Keratinocyte (primary cell): ENCODE measurements around the gene AGXT2. TPM values are rescaled to one million over a fixed set of nuclear protein-coding genes. Genes with fewer than 3 reads are reported as not detected.

Experiments
- DNase-seq: peaks from one replicate; pipeline ENCODE4 v3.0.0-alpha.2; 2011; ENCODE audit warnings: low read depth, missing footprints, low spot score
- FAIRE-seq: peaks from 2 replicates; lab custom pipeline; 2011; peaks lifted over from hg19 to GRCh38; lab: Jason Lieb, UNC
- H2AFZ ChIP-seq: 2 replicates; pipeline ENCODE4 v1.6.0; 2012; ENCODE audit warnings: low read length, control low read depth, inconsistent platforms; ENCODE audit not compliant: control insufficient read depth
- H3K27ac ChIP-seq: 2 replicates; pipeline ENCODE4 v1.5.1; 2011; ENCODE audit warnings: low read length; ENCODE audit not compliant: control insufficient read depth, insufficient read depth
- H3K27me3 ChIP-seq: 3 replicates; pipeline ENCODE4 v1.6.0; 2011; ENCODE audit warnings: low read length; ENCODE audit not compliant: control insufficient read depth, insufficient read depth; ENCODE audit errors: extremely low read depth
- H3K36me3 ChIP-seq, 2 experiments: 2 replicates in 1 of 2; 3 replicates in 1 of 2; pipeline ENCODE4 v1.5.1; 2011; ENCODE audit warnings: low read length in 2 of 2, mild to moderate bottlenecking in 1 of 2; ENCODE audit not compliant: control insufficient read depth in 2 of 2, insufficient read depth in 2 of 2; ENCODE audit errors: extremely low read depth in 1 of 2
- H3K4me1 ChIP-seq: 3 replicates; pipeline ENCODE4 v1.5.1; 2011; ENCODE audit warnings: low read length; ENCODE audit not compliant: control insufficient read depth, insufficient read depth; ENCODE audit errors: extremely low read depth
- H3K4me2 ChIP-seq: 3 replicates; pipeline ENCODE4 v1.6.0; 2011; ENCODE audit warnings: low read depth, low read length; ENCODE audit not compliant: control insufficient read depth, insufficient read depth; ENCODE audit errors: extremely low read depth
- H3K4me3 ChIP-seq, 3 experiments: fragments of 200-600 bp in 1 of 3; sonication (generic) in 1 of 3; 2 replicates in 2 of 3; 3 replicates in 1 of 3; pipeline ENCODE4 v1.5.1; 2011 to 2016; ENCODE audit warnings: low read length in 3 of 3, mild to moderate bottlenecking in 3 of 3, control low read depth in 2 of 3, inconsistent platforms in 1 of 3, low read depth in 1 of 3, mixed read lengths in 1 of 3, mixed run types in 1 of 3, moderate library complexity in 1 of 3; ENCODE audit not compliant: control insufficient read depth in 2 of 3, insufficient read depth in 2 of 3; ENCODE audit errors: extremely low read depth in 1 of 3
- H3K79me2 ChIP-seq: 2 replicates; pipeline ENCODE4 v1.6.0; 2012; ENCODE audit warnings: low read length; ENCODE audit not compliant: control insufficient read depth, insufficient read depth
- H3K9ac ChIP-seq: 3 replicates; pipeline ENCODE4 v1.6.0; 2011; ENCODE audit warnings: low read length; ENCODE audit not compliant: control insufficient read depth, insufficient read depth; ENCODE audit errors: extremely low read depth
- H3K9me1 ChIP-seq: 3 replicates; pipeline ENCODE4 v1.6.0; 2011; ENCODE audit warnings: low read length; ENCODE audit not compliant: control insufficient read depth, insufficient read depth; ENCODE audit errors: extremely low read depth
- H3K9me3 ChIP-seq: 2 replicates; pipeline ENCODE4 v1.5.1; 2012; ENCODE audit warnings: low read depth, low read length; ENCODE audit not compliant: control insufficient read depth
- H4K20me1 ChIP-seq: 3 replicates; pipeline ENCODE4 v1.6.0; 2011; ENCODE audit warnings: low read length; ENCODE audit not compliant: control insufficient read depth, insufficient read depth; ENCODE audit errors: extremely low read depth
- CTCF ChIP-seq, 3 experiments: IDR thresholded peaks in 1 of 3; conservative IDR thresholded peaks in 1 of 3; optimal IDR thresholded peaks in 1 of 3; 2 replicates in 2 of 3; 3 replicates in 1 of 3; pipeline versions ENCODE3 to v1.5.1; 2011; ENCODE audit warnings: low read length in 3 of 3, mild to moderate bottlenecking in 3 of 3, moderate library complexity in 2 of 3, control low read depth in 1 of 3, inconsistent platforms in 1 of 3; ENCODE audit not compliant: insufficient read depth in 2 of 3; ENCODE audit errors: extremely low read depth in 1 of 3
- EZH2 ChIP-seq: IDR thresholded peaks from one replicate; pipeline ENCODE4 v1.6.1; 2012; ENCODE audit warnings: inconsistent platforms, mild to moderate bottlenecking, low read length, moderate library complexity
- dilution Hi-C: fragments of 300-500 bp; cut with MboI; formaldehyde crosslinking; loops from one replicate; pipeline ENCODE4 v1.7.0; 2020; ENCODE audit warnings: low sequenced_read_pairs; ENCODE audit not compliant: extremely low pct_ligation_motif_present
- polyA plus RNA-seq, 5 experiments: library from polyadenylated mRNA; depleted of rRNA in 3 of 5; stranded (reverse) in 3 of 5; stranded (forward) in 1 of 5; unstranded in 1 of 5; fragments of >200 nt; gene quantifications; 1 replicate in 1 of 5; 2 replicates in 3 of 5; 3 replicates in 1 of 5; pipeline versions ENCODE4 v1.2.1 to v1.2.3, GENCODE V29; 2011 to 2012; ENCODE audit warnings: missing spikeins in 2 of 5, low read depth in 1 of 5, low replicate concordance in 1 of 5

The AGXT2 gene
- polyA plus RNA-seq, 1 donor (not counting 4 experiments of a cell fraction or from before 2014, with no cell fraction given), result not detected

- no peaks in the 10 kb centered on the region for H3K27me3 ChIP-seq
- no peaks in the 10 kb centered on the region for H3K9me3 ChIP-seq
- FAIRE-seq, result no peak
- no peak overlapping the region for H3K4me2 ChIP-seq
- H3K79me2 ChIP-seq, result no peaks in the 10 kb centered on the region
- no peak overlapping the region for H3K9ac ChIP-seq
- no peak for TF ChIP-seq CTCF (optimal IDR thresholded peaks at IDR 0.05 in 1 of 3, IDR thresholded peaks at IDR 0.05 in 1 of 3, conservative IDR thresholded peaks at IDR 0.05 in 1 of 3; ENCODE audit: extremely low read depth in 1 of 3, insufficient read depth in 2 of 3, low read length in 3 of 3)
- TF ChIP-seq EZH2, result no peak
- no peak for DNase-seq
- no peaks in the 10 kb centered on the region for H3K36me3 ChIP-seq
- H3K9me1 ChIP-seq, result no peaks in the 10 kb centered on the region
- H3K27ac ChIP-seq, result no peak overlapping the region
- dilution Hi-C loops, result no loop called here
- no peak overlapping the region for H2AFZ ChIP-seq
- H4K20me1 ChIP-seq, result no peaks in the 10 kb centered on the region
- no peak overlapping the region for H3K4me3 ChIP-seq
- H3K4me1 ChIP-seq, result no peaks in the 10 kb centered on the region
These were observed 10.6 kb upstream of the AGXT2 start for GRCh38 chr5:35058374-35058788.

GRCh38 chr5:35056686-35057085, 8.9 kb upstream of the AGXT2 start:
- TF ChIP-seq CTCF (optimal IDR thresholded peaks at IDR 0.05 in 1 of 3, IDR thresholded peaks at IDR 0.05 in 1 of 3, conservative IDR thresholded peaks at IDR 0.05 in 1 of 3; ENCODE audit: extremely low read depth in 1 of 3, insufficient read depth in 2 of 3, low read length in 3 of 3) (no peak), EZH2 (no peak)
- no peak overlapping the region for H2AFZ ChIP-seq
- no peak for FAIRE-seq
- no peaks in the 10 kb centered on the region for H4K20me1 ChIP-seq
- dilution Hi-C loops, result no loop called here
- no peaks in the 10 kb centered on the region for H3K9me3 ChIP-seq
- H3K4me2 ChIP-seq, result no peak overlapping the region
- H3K36me3 ChIP-seq, result no peaks in the 10 kb centered on the region
- no peaks in the 10 kb centered on the region for H3K27me3 ChIP-seq
- no peaks in the 10 kb centered on the region for H3K9me1 ChIP-seq
- H3K4me1 ChIP-seq, result no peaks in the 10 kb centered on the region
- no peak overlapping the region for H3K27ac ChIP-seq
- no peak for DNase-seq
- H3K9ac ChIP-seq, result no peak overlapping the region
- no peaks in the 10 kb centered on the region for H3K79me2 ChIP-seq
- no peak overlapping the region for H3K4me3 ChIP-seq
